ENCODE measurements around the gene BDH2. TPM values are rescaled to one million over a fixed set of nuclear protein-coding genes. Genes with fewer than 3 reads are reported as not detected.

The BDH2 gene
- total RNA-seq, 3 donors from 2014 or later (not counting 1 experiment from before 2014, with no cell fraction given), result 12.1 to 16.6 (median 15.9) TPM

GRCh38 chr4:103098341-103098740 lies 1.3 kb downstream of the BDH2 start:
- no peak overlapping the region for H3K27ac Mint-ChIP-seq
- H3K4me3 ChIP-seq (ENCODE audit: low read length), result no peak overlapping the region
- DNase-seq (no peak), ATAC-seq (no peak)
- H3K4me1 Mint-ChIP-seq, result peaks cover 19 to 26% of the 10 kb centered on the region in 2 donors
- H3K4me1 ChIP-seq (ENCODE audit: control insufficient read depth, insufficient read depth, low read length), result peaks cover 7% of the 10 kb centered on the region
- intact Hi-C loops (cut with micrococcal nuclease), result loop anchor here (2.0 to 10.0 kb wide), 3 partner anchors 52 to 651 kb away; no protein-coding TSS in a partner anchor
- 92% methylated on average over 10 of the region's 10 CpGs for WGBS (ENCODE audit: insufficient coverage)
- H3K27me3 Mint-ChIP-seq (ENCODE audit: low read depth in 2 of 2), result no peaks in the 10 kb centered on the region
- TF ChIP-seq CTCF (IDR thresholded peaks at IDR 0.05), result no peak
- H3K9me3 ChIP-seq (ENCODE audit: control insufficient read depth, insufficient read depth, low read length), result no peaks in the 10 kb centered on the region
- H3K27me3 ChIP-seq (ENCODE audit: control insufficient read depth, insufficient read depth, low read length), result no peaks in the 10 kb centered on the region
- no peaks in the 10 kb centered on the region for H3K9me3 Mint-ChIP-seq
- no peak overlapping the region for H3K4me3 Mint-ChIP-seq
- H3K36me3 Mint-ChIP-seq, result no peaks in the 10 kb centered on the region
- no peak overlapping the region for H3K27ac ChIP-seq (ENCODE audit: low read length)
- no peaks in the 10 kb centered on the region for H3K36me3 ChIP-seq (ENCODE audit: control insufficient read depth, insufficient read depth, low read length)

GRCh38 chr4:103097112-103097511 lies 2.5 kb downstream of the BDH2 start:
- no peak overlapping the region for H3K4me3 ChIP-seq (ENCODE audit: low read length)
- TF ChIP-seq CTCF (IDR thresholded peaks at IDR 0.05), result no peak
- H3K4me1 ChIP-seq (ENCODE audit: control insufficient read depth, insufficient read depth, low read length), result peaks cover 7% of the 10 kb centered on the region
- Mint-ChIP-seq H3K27me3 (ENCODE audit: low read depth in 2 of 2) (no peaks in the 10 kb centered on the region), H3K9me3 (no peaks in the 10 kb centered on the region), H3K4me1 (peaks cover 29 to 37% of the 10 kb centered on the region in 2 donors), H3K27ac (no peak overlapping the region), H3K36me3 (no peaks in the 10 kb centered on the region), H3K4me3 (no peak overlapping the region)
- H3K27me3 ChIP-seq (ENCODE audit: control insufficient read depth, insufficient read depth, low read length), result no peaks in the 10 kb centered on the region
- intact Hi-C loops (cut with micrococcal nuclease), result loop anchor here (5.0 to 10.0 kb wide), 2 partner anchors 472 to 650 kb away; no protein-coding TSS in a partner anchor
- H3K36me3 ChIP-seq (ENCODE audit: control insufficient read depth, insufficient read depth, low read length), result no peaks in the 10 kb centered on the region
- H3K9me3 ChIP-seq (ENCODE audit: control insufficient read depth, insufficient read depth, low read length), result no peaks in the 10 kb centered on the region
- ATAC-seq (no peak), DNase-seq (no peak)
- WGBS (ENCODE audit: insufficient coverage), result 93% methylated on average over 2 of the region's 2 CpGs
- no peak overlapping the region for H3K27ac ChIP-seq (ENCODE audit: low read length)

GRCh38 chr4:103095080-103095479 lies 4.6 kb downstream of the BDH2 start:
- peaks cover 28 to 38% of the 10 kb centered on the region in 2 donors for H3K4me1 Mint-ChIP-seq
- peaks cover 10% of the 10 kb centered on the region for H3K36me3 Mint-ChIP-seq
- WGBS (ENCODE audit: insufficient coverage), result 98% methylated on average over 3 of the region's 3 CpGs
- H3K27me3 Mint-ChIP-seq (ENCODE audit: low read depth in 2 of 2), result no peaks in the 10 kb centered on the region
- Histone ChIP-seq H3K27ac (ENCODE audit: low read length) (no peak overlapping the region), H3K36me3 (ENCODE audit: control insufficient read depth, insufficient read depth, low read length) (peaks cover 7% of the 10 kb centered on the region), H3K9me3 (ENCODE audit: control insufficient read depth, insufficient read depth, low read length) (no peaks in the 10 kb centered on the region), H3K4me1 (ENCODE audit: control insufficient read depth, insufficient read depth, low read length) (peaks cover 7% of the 10 kb centered on the region), H3K27me3 (ENCODE audit: control insufficient read depth, insufficient read depth, low read length) (no peaks in the 10 kb centered on the region), H3K4me3 (ENCODE audit: low read length) (no peak overlapping the region)
- DNase-seq (no peak), ATAC-seq (no peak)
- H3K4me3 Mint-ChIP-seq, result no peak overlapping the region
- no peaks in the 10 kb centered on the region for H3K9me3 Mint-ChIP-seq
- intact Hi-C loops (cut with micrococcal nuclease), result loop anchor here (5.0 to 10.0 kb wide), 2 partner anchors 470 to 648 kb away; no protein-coding TSS in a partner anchor
- H3K27ac Mint-ChIP-seq, result no peak overlapping the region
- TF ChIP-seq CTCF (IDR thresholded peaks at IDR 0.05), result no peak

GRCh38 chr4:103092245-103092644 lies 7.4 kb downstream of the BDH2 start:
- H3K4me1 ChIP-seq (ENCODE audit: control insufficient read depth, insufficient read depth, low read length), result no peaks in the 10 kb centered on the region
- Mint-ChIP-seq H3K9me3 (no peaks in the 10 kb centered on the region), H3K36me3 (peaks cover 24% of the 10 kb centered on the region), H3K27ac (peak overlapping the region; percentile 61 to 79), H3K27me3 (ENCODE audit: low read depth in 2 of 2) (no peaks in the 10 kb centered on the region), H3K4me1 (peaks cover 10 to 16% of the 10 kb centered on the region in 2 donors), H3K4me3 (no peak overlapping the region)
- ATAC-seq (no peak), DNase-seq (no peak)
- no peaks in the 10 kb centered on the region for H3K9me3 ChIP-seq (ENCODE audit: control insufficient read depth, insufficient read depth, low read length)
- H3K36me3 ChIP-seq (ENCODE audit: control insufficient read depth, insufficient read depth, low read length), result peaks cover 11% of the 10 kb centered on the region
- H3K4me3 ChIP-seq (ENCODE audit: low read length), result no peak overlapping the region
- TF ChIP-seq CTCF (IDR thresholded peaks at IDR 0.05), result no peak
- no peaks in the 10 kb centered on the region for H3K27me3 ChIP-seq (ENCODE audit: control insufficient read depth, insufficient read depth, low read length)
- H3K27ac ChIP-seq (ENCODE audit: low read length), result no peak overlapping the region
- intact Hi-C loops (cut with micrococcal nuclease), result loop anchor here (10.0 kb wide), 1 partner anchor 467 kb away; no protein-coding TSS in a partner anchor
